WTC11 (cell line): Measurements from ENCODE around the gene CCDC82. TPM values are rescaled to one million over a fixed set of nuclear protein-coding genes. Genes with fewer than 3 reads are reported as not detected.
A peak's percentile ranks its signal among the peaks of the same experiment; 100 is the strongest.

Experiments used
- ATAC-seq: fragments of 200-7000 bp; cut with Tn5 transposase; 2 replicates; pipeline ENCODE4 v1.10.0; 2021; ENCODE audit warnings: mild to moderate bottlenecking, moderate library complexity
- CTCF ChIA-PET: fragments of 300-600 bp; sonication (Branson Sonifier 250); formaldehyde crosslinking; loops from one replicate; lab custom pipeline; 2021; ENCODE audit warnings: antibody characterized with exemption; lab: Charles Lee
- POLR2A ChIA-PET: fragments of 350-600 bp; sonication (Branson Sonifier 250); formaldehyde crosslinking; loops from one replicate; lab custom pipeline; 2021; ENCODE audit warnings: antibody characterized with exemption; lab: Charles Lee
- DNase-seq: peaks from one replicate; pipeline ENCODE4 v3.0.0; 2021; ENCODE audit warnings: low spot score
- H3K27ac Mint-ChIP-seq: 2 replicates; pipeline ENCODE4 v1.8.0; 2021; ENCODE audit warnings: mixed read lengths
- H3K27me3 Mint-ChIP-seq: 2 replicates; pipeline ENCODE4 v1.8.0; 2021; ENCODE audit warnings: low read depth, mild to moderate bottlenecking, moderate library complexity, mixed read lengths
- H3K36me3 Mint-ChIP-seq: 2 replicates; pipeline ENCODE4 v1.8.0; 2021; ENCODE audit warnings: mixed read lengths
- H3K4me1 Mint-ChIP-seq: 2 replicates; pipeline ENCODE4 v1.8.0; 2022; ENCODE audit warnings: mixed read lengths
- H3K4me3 Mint-ChIP-seq: 2 replicates; pipeline ENCODE4 v1.8.0; 2021; ENCODE audit warnings: mild to moderate bottlenecking, moderate library complexity, mixed read lengths
- H3K9me3 Mint-ChIP-seq: 2 replicates; pipeline ENCODE4 v1.8.0; 2021; ENCODE audit warnings: mixed read lengths
- ATF1 ChIP-seq: sonication (generic); formaldehyde crosslinking; IDR thresholded peaks from 2 replicates; pipeline ENCODE4 v1.8.1; 2023; ENCODE audit warnings: mild to moderate bottlenecking, moderate library complexity, missing genetic modification reagents
- CREB1 ChIP-seq: sonication (generic); formaldehyde crosslinking; IDR thresholded peaks from 2 replicates; pipeline ENCODE4 v1.8.0; 2023; ENCODE audit warnings: mild to moderate bottlenecking, missing genetic modification reagents
- GABPB1 ChIP-seq: sonication (generic); formaldehyde crosslinking; IDR thresholded peaks from 2 replicates; pipeline ENCODE4 v1.8.1; 2023; ENCODE audit warnings: mild to moderate bottlenecking, missing genetic modification reagents
- GTF2I ChIP-seq: fragments of 250-450 bp; sonication (Bioruptor Pico); conservative IDR thresholded peaks from 2 replicates; pipeline ENCODE4 v1.4.0; 2021; ENCODE audit warnings: mild to moderate bottlenecking
- IRF2 ChIP-seq: sonication (generic); formaldehyde crosslinking; IDR thresholded peaks from 2 replicates; pipeline ENCODE4 v1.8.0; 2022; ENCODE audit warnings: low read depth, missing genetic modification reagents, borderline replicate concordance
- NFYB ChIP-seq: sonication (generic); formaldehyde crosslinking; conservative IDR thresholded peaks from 2 replicates; pipeline ENCODE4 v1.8.0; 2022; ENCODE audit warnings: low read depth, missing genetic modification reagents
- OVOL2 ChIP-seq: fragments of 250-450 bp; sonication (Bioruptor Pico); IDR thresholded peaks from 2 replicates; pipeline ENCODE4 v1.9.0; 2021; ENCODE audit warnings: mild to moderate bottlenecking, borderline replicate concordance
- PRRX2 ChIP-seq: fragments of 250-450 bp; sonication (Bioruptor Pico); IDR thresholded peaks from 2 replicates; pipeline ENCODE4 v1.8.0; 2021; ENCODE audit warnings: mild to moderate bottlenecking
- RORB ChIP-seq: fragments of 250-450 bp; sonication (Bioruptor Pico); IDR thresholded peaks from 2 replicates; pipeline ENCODE4 v1.9.0; 2021; ENCODE audit warnings: mild to moderate bottlenecking
- SMAD3 ChIP-seq: sonication (generic); formaldehyde crosslinking; IDR thresholded peaks from 2 replicates; pipeline ENCODE4 v1.8.0; 2022; ENCODE audit warnings: missing genetic modification reagents, mild to moderate bottlenecking, borderline replicate concordance
- TEAD1 ChIP-seq: sonication (generic); formaldehyde crosslinking; IDR thresholded peaks from 2 replicates; pipeline ENCODE4 v1.8.0; 2022; ENCODE audit warnings: mild to moderate bottlenecking, missing genetic modification reagents
- TEAD4 ChIP-seq: sonication (generic); formaldehyde crosslinking; IDR thresholded peaks from 2 replicates; pipeline ENCODE4 v1.8.0; 2022; ENCODE audit warnings: mild to moderate bottlenecking, missing genetic modification reagents
- ZBTB21 ChIP-seq: sonication (generic); formaldehyde crosslinking; IDR thresholded peaks from 2 replicates; pipeline ENCODE4 v1.8.1; 2023; ENCODE audit warnings: mild to moderate bottlenecking, missing genetic modification reagents, borderline replicate concordance
- ZMAT4 ChIP-seq: fragments of 250-450 bp; sonication (Bioruptor Pico); IDR thresholded peaks from 2 replicates; pipeline ENCODE4 v1.9.0; 2021; ENCODE audit warnings: mild to moderate bottlenecking
- ZNF138 ChIP-seq: sonication (generic); formaldehyde crosslinking; conservative IDR thresholded peaks from 2 replicates; pipeline ENCODE4 v1.8.1; 2022; ENCODE audit warnings: mild to moderate bottlenecking, moderate library complexity, missing genetic modification reagents
- ZNF219 ChIP-seq: sonication (generic); formaldehyde crosslinking; IDR thresholded peaks from 2 replicates; pipeline ENCODE4 v1.8.0; 2023; ENCODE audit warnings: missing genetic modification reagents, mild to moderate bottlenecking, borderline replicate concordance
- ZNF416 ChIP-seq: fragments of 250-450 bp; sonication (Bioruptor Pico); IDR thresholded peaks from 2 replicates; pipeline ENCODE4 v1.9.0; 2021; ENCODE audit warnings: mild to moderate bottlenecking, inconsistent platforms
- ZNF512 ChIP-seq: sonication (generic); formaldehyde crosslinking; IDR thresholded peaks from 2 replicates; pipeline ENCODE4 v1.8.1; 2022; ENCODE audit warnings: missing genetic modification reagents, borderline replicate concordance
- ZNF671 ChIP-seq: fragments of 250-450 bp; sonication (Bioruptor Pico); IDR thresholded peaks from 2 replicates; pipeline ENCODE4 v1.8.0; 2021; ENCODE audit warnings: mild to moderate bottlenecking
- total RNA-seq: library from RNA; stranded (reverse); gene quantifications from 3 replicates; pipeline ENCODE4 v1.2.3, GENCODE V29; 2021
- TF ChIP-seq, protein P1 (sequence below): sonication (generic); formaldehyde crosslinking; IDR thresholded peaks from 2 replicates; pipeline ENCODE4 v1.8.1; 2023; ENCODE audit warnings: mild to moderate bottlenecking, missing genetic modification reagents, moderate library complexity
- TF ChIP-seq, protein P2 (sequence below): sonication (generic); formaldehyde crosslinking; IDR thresholded peaks from 2 replicates; pipeline ENCODE4 v1.8.1; 2023; ENCODE audit warnings: mild to moderate bottlenecking, missing genetic modification reagents, moderate library complexity
- TF ChIP-seq, protein P3 (sequence below): sonication (generic); formaldehyde crosslinking; IDR thresholded peaks from 2 replicates; pipeline ENCODE4 v1.8.1; 2022; ENCODE audit warnings: low read depth, missing genetic modification reagents, borderline replicate concordance

The CCDC82 gene
- total RNA-seq, 1 experiment from 2014 or later, result 16.3 TPM

DNA sequence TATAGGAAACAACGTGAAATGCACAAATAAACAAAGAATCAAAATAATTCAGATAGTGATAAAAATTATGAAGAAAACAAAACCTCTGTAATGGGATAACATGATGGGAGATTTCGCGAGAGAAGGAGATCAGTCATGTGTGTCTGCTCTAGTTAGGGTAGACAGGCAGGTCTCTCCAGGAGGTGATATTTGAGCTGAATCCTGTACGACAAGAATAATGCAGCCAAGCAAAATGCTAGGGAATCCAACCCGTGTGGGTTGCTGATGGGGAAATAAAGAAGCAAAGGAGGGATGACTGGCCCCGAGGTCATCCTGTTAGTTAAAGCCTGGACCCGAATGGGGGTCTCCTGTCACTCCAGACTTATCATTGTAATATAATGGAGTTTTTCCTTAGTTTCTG lies 62.8 kb downstream of the CCDC82 start:
- ATAC-seq, result no peak
- POLR2A ChIA-PET, result no interaction called here
- H3K4me3 Mint-ChIP-seq, result no peak overlapping the region
- no peaks in the 10 kb centered on the region for H3K27me3 Mint-ChIP-seq
- H3K9me3 Mint-ChIP-seq, result no peaks in the 10 kb centered on the region
- no peak for TF ChIP-seq TEAD1
- TF ChIP-seq ATF1 (CRISPR knock-in tag), result no peak
- no peak for TF ChIP-seq TEAD4
- no peak for TF ChIP-seq IRF2
- TF ChIP-seq SMAD3 (CRISPR knock-in tag), result no peak
- TF ChIP-seq GABPB1 (CRISPR knock-in tag), result no peak
- no peak for TF ChIP-seq ZNF671 (CRISPR knock-in tag)
- no peak for TF ChIP-seq ZNF416 (CRISPR knock-in tag)
- TF ChIP-seq ZNF138 (CRISPR knock-in tag), result no peak
- no peak for TF ChIP-seq ZBTB21 (CRISPR knock-in tag)
- no peak for TF ChIP-seq ZNF512 (CRISPR knock-in tag)
- TF ChIP-seq, protein P1, sequence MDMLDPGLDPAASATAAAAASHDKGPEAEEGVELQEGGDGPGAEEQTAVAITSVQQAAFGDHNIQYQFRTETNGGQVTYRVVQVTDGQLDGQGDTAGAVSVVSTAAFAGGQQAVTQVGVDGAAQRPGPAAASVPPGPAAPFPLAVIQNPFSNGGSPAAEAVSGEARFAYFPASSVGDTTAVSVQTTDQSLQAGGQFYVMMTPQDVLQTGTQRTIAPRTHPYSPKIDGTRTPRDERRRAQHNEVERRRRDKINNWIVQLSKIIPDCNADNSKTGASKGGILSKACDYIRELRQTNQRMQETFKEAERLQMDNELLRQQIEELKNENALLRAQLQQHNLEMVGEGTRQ, result no peak
- no peak for TF ChIP-seq CREB1 (CRISPR knock-in tag)
- TF ChIP-seq NFYB (CRISPR knock-in tag), result no peak
- TF ChIP-seq PRRX2 (CRISPR knock-in tag), result no peak
- no peak for TF ChIP-seq ZNF219 (CRISPR knock-in tag)
- no peak for DNase-seq
- H3K36me3 Mint-ChIP-seq, result 0 out of 2 replicates have a peak, but pooled peaks cover 3% of the 10 kb centered on the region
- no peak overlapping the region for H3K27ac Mint-ChIP-seq
- H3K4me1 Mint-ChIP-seq, result peaks cover 77% of the 10 kb centered on the region
- CTCF ChIA-PET, result interaction anchor here (1.0 to 2.9 kb wide), 2 partner anchors 15 to 16 kb away, joined by 3 to 13 read pairs; partner anchors contain the start of gene MAML2

GRCh38 chr11:96324912-96325311 lies 64.8 kb downstream of the CCDC82 start:
- ChIA-PET CTCF (interaction anchor here (0.7 to 1.5 kb wide), 3 partner anchors 14 to 18 kb away, joined by 3 to 4 read pairs (median 4); partner anchors contain the start of gene MAML2), POLR2A (interaction anchor here (0.7 kb wide), 1 partner anchor 13 kb away, joined by 3 read pairs; no protein-coding TSS in a partner anchor)
- no peak for TF ChIP-seq GTF2I (CRISPR knock-in tag)
- Mint-ChIP-seq H3K4me1 (peaks cover 71% of the 10 kb centered on the region), H3K9me3 (no peaks in the 10 kb centered on the region), H3K4me3 (no peak overlapping the region), H3K27me3 (no peaks in the 10 kb centered on the region), H3K27ac (peak overlapping the region; percentile 1; the same call in 1 of the 2 replicates), H3K36me3 (no peaks in the 10 kb centered on the region)
- peak; percentile 61 for ATAC-seq
- DNase-seq, result no peak

GRCh38 chr11:96323642-96323985 lies 66.1 kb downstream of the CCDC82 start:
- Mint-ChIP-seq H3K27ac (no peak overlapping the region), H3K27me3 (no peaks in the 10 kb centered on the region), H3K4me1 (peaks cover 63% of the 10 kb centered on the region), H3K36me3 (no peaks in the 10 kb centered on the region), H3K9me3 (no peaks in the 10 kb centered on the region), H3K4me3 (no peak overlapping the region)
- ATAC-seq (no peak), DNase-seq (no peak)
- TF ChIP-seq RORB (CRISPR knock-in tag) (no peak), ZMAT4 (CRISPR knock-in tag) (no peak), IRF2 (no peak), OVOL2 (CRISPR knock-in tag) (no peak)
- TF ChIP-seq, protein P2, sequence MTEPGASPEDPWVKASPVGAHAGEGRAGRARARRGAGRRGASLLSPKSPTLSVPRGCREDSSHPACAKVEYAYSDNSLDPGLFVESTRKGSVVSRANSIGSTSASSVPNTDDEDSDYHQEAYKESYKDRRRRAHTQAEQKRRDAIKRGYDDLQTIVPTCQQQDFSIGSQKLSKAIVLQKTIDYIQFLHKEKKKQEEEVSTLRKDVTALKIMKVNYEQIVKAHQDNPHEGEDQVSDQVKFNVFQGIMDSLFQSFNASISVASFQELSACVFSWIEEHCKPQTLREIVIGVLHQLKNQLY, result no peak
- TF ChIP-seq, protein P3, sequence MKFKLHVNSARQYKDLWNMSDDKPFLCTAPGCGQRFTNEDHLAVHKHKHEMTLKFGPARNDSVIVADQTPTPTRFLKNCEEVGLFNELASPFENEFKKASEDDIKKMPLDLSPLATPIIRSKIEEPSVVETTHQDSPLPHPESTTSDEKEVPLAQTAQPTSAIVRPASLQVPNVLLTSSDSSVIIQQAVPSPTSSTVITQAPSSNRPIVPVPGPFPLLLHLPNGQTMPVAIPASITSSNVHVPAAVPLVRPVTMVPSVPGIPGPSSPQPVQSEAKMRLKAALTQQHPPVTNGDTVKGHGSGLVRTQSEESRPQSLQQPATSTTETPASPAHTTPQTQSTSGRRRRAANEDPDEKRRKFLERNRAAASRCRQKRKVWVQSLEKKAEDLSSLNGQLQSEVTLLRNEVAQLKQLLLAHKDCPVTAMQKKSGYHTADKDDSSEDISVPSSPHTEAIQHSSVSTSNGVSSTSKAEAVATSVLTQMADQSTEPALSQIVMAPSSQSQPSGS (CRISPR knock-in tag), result no peak
- POLR2A ChIA-PET, result no interaction called here
- CTCF ChIA-PET, result no interaction called here
